Tracheal epithelial cell (primary cell): ENCODE results near the gene HYAL2. TPM values are rescaled to one million over a fixed set of nuclear protein-coding genes. Genes with fewer than 3 reads are reported as not detected.

Experiments
- total RNA-seq: library from RNA; depleted of rRNA; stranded (reverse); fragments of >200 nt; gene quantifications from 2 replicates; pipeline ENCODE4 v1.2.1, GENCODE V29; 2014

The HYAL2 gene, protein sequence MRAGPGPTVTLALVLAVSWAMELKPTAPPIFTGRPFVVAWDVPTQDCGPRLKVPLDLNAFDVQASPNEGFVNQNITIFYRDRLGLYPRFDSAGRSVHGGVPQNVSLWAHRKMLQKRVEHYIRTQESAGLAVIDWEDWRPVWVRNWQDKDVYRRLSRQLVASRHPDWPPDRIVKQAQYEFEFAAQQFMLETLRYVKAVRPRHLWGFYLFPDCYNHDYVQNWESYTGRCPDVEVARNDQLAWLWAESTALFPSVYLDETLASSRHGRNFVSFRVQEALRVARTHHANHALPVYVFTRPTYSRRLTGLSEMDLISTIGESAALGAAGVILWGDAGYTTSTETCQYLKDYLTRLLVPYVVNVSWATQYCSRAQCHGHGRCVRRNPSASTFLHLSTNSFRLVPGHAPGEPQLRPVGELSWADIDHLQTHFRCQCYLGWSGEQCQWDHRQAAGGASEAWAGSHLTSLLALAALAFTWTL
- total RNA-seq: 74.0 and 95.7 TPM in 2 replicates

DNA sequence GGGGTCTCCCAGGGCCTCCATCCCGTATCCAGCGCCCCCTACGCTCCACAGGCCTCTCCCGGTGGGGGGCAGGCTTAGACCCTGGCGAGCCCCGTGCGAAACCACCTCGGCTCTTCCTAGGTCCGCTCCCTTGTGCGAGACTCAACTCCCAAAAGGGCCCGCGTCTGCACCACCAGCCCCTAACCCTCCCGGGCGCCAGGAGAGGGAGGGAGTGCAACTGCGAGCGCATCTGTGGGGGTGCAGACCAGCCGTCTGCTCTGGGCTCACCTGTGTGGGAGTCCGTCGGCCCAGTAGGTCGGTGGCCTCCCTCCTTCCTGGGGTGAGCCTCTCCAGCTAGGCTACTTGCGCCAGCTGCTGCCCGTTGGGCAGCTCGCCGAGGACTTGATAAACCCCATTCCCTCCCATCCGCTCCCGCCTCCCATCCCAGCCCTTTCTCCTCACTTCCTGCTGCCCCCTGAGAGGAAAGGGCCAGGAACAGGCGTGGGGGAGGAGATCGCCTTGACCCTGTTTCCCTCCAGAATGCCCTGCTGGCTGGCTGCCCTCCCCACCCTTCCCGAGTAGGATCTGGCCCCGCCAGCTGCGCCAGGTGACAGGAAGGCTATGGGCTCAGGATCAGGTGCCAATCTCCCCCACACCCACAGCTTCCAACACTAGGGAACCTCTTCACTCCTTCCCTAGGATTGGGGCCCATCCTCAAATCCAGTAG, at the start of gene HYAL2:
HYAL2 (minus strand) TSS at position 360 of the 706 bp plus-strand sequence. CDS start 2,256 bp downstream, outside the sequence.

GRCh38 chr3:50358911-50359759, 36.6 kb upstream of the HYAL2 start, which contains the start of gene TMEM115:
Gene TMEM115 (minus strand): TSS chr3:50359521. CDS start chr3:50359063, 458 bp downstream.

DNA sequence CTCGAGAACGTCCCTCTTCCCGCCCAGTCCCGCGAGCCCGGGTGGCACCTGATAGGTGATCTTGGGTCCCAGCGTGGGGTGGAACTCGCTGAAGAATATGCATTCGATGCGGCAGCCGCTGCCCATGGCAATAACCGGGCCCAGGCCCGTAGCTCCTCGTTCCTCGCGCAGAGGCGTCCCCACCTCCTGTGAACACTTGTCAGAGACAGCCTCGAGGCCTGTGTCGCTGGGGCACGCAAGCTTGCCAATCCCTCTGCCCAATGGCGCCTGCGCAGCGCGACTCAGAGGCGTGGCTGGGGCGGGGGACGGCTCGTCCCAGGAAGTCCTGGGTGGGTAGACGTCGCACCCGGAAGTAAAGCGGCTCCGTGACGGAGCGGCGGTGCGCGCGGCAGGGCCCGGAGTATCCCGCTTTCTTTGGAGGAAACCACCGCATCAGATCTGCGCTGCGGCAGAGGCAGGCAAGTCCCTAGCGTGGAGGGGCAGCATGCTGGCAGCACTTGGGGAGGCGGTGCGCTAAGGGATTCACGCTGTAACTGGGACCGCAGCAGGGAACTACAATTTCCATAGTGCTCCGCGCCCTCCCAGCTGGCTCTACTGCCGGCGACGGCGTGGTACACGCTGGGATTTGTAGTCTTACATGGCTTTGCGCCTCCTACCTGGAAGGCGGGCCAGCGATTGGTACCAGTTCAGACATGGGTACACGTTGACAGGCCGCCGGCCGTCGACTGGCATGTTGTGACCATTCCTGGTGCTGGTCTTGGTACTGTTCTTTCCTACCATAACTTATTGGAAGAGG, 28.2 kb upstream of the HYAL2 start, which contains the start of the genes CYB561D2 and NPRL2:
CYB561D2 (plus strand) TSS at position 336 of the 796 bp plus-strand sequence. CDS start 572 bp downstream, outside the sequence.
NPRL2 (minus strand) TSS at position 249 of the 796 bp plus-strand sequence; CDS start at position 126, 123 bp downstream.

DNA sequence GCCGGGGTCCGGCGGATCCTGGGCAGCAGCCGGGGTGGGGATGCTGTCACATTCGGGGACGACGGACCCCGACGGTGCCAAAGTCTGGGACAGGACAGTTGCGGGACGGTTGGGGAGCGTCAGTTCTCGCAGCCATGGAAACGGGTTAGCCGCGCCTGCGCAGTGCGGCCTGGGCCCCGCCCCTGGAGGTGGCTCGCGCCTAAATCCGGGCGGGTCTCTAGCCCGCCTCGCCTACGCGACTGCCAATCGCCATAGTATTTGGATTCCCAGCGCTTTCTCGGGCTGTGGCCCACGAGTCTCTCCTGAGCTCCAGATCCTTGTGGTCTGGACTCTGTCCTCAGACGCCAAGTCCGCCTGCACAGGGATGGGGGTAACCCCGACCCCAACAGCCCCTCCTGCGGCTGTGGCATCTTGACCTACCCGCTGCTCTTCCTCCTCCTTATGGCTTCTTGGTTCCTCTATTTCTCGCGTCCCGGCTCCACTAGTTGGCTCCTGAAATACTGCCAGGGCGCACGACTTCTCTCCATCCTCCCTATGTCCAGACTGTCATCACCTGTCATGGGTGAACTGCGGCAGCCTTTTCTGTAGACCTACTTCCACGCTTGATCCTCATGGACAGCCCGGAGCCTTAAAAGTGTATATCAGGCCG, 23.2 kb upstream of the HYAL2 start, which contains the start of gene ZMYND10:
ZMYND10 (minus strand) TSS at position 147 of the 649 bp plus-strand sequence. CDS start 153 bp downstream, outside the sequence.

DNA sequence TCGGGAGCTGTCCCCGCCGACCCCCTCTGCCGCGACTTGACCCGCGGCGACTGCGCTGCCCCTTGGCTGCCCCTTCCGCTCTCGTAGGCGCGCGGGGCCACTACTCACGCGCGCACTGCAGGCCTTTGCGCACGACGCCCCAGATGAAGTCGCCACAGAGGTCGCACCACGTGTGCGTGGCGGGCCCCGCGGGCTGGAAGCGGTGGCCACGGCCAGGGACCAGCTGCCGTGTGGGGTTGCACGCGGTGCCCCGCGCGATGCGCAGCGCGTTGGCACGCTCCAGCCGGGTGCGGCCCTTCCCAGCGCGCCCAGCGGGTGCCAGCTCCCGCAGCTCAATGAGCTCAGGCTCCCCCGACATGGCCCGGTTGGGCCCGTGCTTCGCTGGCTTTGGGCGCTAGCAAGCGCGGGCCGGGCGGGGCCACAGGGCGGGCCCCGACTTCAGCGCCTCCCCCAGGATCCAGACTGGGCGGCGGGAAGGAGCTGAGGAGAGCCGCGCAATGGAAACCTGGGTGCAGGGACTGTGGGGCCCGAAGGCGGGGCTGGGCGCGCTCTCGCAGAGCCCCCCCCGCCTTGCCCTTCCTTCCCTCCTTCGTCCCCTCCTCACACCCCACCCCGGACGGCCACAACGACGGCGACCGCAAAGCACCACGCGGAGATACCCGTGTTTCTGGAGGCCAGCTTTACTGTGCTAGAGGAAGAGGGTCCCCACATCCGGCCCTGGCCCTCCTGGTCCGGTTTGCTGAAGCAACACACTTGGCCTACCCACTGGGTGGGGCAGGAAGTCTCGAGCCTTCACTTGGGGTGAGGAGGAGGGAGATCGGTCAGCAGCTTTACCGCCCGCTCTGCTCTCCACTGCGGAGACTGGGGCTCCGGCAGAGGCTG, 18.1 kb upstream of the HYAL2 start, which contains the start of gene RASSF1:
RASSF1 (minus strand) TSS at position 389 of the 882 bp plus-strand sequence; CDS start at position 358, 31 bp downstream.

GRCh38 chr3:50327943-50328691, 5.6 kb upstream of the HYAL2 start, which contains the start of gene TUSC2:
Gene TUSC2 (minus strand): TSS chr3:50328223. CDS start chr3:50328099, 124 bp downstream.

DNA sequence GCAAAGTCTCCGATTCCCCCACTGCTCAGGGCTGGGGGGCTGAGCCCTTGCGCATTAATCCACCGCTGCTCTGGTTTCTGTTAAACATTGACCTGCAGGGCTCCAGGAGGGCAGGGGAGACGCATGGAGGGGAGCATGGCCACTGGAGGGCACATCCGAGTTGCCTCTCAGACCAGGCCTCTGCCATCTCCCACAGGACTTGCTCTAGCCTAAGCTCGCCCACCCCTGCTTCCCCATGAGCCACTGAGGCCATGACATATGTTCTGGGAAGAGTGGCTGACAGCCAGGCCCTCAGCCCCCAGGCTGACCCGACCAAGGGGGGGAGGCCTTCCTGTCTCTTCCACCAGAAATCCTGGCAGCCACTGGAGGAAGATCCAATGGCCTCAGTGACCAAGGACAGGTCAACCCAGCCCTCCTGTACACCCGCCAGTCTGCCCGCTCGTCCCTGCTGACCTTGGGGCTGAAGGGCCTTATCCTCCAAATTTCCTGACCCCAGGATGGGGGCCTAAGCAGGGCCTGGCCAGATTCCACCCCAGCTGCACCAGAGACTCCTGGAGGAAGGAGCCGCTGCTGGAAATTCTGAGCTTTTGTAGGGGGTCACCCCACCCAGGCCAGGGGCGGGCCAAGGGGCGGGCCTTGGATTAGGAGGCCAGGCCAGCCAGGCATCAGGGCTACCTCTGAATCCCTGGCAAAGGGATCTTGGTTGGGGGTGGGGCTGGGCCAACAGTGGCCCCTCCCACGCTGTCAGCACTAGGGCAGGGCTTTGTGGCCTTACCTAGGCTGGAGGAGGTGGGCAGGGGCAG, 19.3 kb downstream of the HYAL2 start, which contains the start of gene HYAL1:
HYAL1 (minus strand) TSS at position 562 of the 803 bp plus-strand sequence. CDS start 618 bp downstream, outside the sequence.

DNA sequence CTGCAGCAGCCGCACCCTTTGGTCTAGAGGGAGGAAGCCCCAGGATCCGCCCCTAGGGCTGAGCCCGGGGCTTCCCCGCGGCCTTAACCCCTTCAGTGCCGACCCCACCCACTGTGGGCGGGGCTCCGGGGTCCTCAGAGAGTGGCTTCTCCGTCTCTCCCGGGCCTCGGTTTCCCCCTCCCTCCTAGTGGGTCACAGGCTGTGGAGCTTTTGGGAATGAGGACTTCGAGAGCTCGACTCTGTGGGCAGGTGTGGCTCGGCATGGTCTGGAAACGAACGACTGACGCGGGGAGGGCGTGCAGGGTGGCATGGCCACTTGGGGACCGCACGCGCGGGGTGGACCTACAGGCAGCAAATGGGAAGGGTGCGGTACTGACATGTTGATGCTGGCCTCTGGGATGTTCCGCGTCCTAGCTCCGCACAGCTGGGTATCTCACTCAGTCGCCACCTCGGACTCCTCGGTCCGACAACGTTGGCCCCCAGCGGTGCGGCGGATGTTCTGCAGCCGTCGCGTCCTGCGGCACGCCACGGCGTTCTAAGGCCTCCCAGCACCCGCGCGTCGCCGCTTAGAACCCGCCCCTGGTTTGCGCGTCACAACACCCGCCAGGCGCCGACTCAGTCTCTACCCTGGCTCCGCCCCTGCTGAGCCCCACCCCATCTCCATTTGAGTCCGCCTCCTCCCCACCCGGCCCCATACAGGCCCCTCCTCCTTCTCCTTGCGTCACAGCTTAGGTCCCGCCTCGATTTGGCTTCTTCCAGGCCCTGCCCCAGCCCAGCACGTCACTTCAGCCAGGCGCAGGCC, 23.5 kb downstream of the HYAL2 start, which contains the start of the genes HYAL3 and NAA80:
HYAL3 (minus strand) TSS at position 570 of the 802 bp plus-strand sequence. CDS start 3,803 bp downstream, outside the sequence.
NAA80 (minus strand) TSS at position 570 of the 802 bp plus-strand sequence. CDS start 1,942 bp downstream, outside the sequence.

GRCh38 chr3:50292159-50293078, 30.1 kb downstream of the HYAL2 start, which contains the start of gene IFRD2:
Gene IFRD2 (minus strand): TSS chr3:50292429. CDS start chr3:50292274, 155 bp downstream.

GRCh38 chr3:50278880-50279224, 43.7 kb downstream of the HYAL2 start, which contains the start of gene LSMEM2:
Gene LSMEM2 (plus strand): TSS chr3:50279087. CDS start chr3:50279114, 27 bp downstream.

DNA sequence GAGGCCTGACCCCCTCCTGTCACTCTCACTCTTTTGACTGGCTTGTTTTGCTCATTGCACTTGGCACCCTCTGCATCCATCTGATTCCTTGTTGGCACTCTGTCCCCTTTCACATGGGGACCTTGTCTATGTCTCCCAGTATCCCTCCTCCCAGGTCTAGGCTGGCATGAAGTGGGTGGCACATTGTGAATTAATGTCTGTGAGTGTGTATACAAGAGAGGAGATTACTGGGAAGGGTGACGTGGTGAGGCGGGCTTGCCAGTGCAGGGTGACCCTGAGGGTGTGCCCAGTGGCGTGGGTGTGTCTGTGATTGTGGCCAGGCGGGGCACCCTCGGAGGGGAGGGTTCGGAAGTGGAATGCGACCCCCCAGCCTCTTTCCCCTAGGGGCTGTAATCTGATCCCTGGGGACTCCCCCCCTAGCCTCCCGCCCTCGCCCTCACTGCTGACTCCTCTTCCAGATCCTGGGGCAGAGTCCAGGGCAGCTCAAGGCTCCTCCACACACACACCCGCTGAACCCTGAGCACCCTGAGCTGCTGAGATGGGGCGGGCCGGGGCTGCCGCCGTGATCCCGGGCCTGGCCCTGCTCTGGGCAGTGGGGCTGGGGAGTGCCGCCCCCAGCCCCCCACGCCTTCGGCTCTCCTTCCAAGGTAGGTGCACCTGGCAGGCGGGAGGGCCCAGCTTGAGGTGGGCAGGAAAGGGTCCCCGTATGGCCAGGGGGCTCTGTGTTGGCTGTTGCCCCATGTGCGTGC, 53.7 kb downstream of the HYAL2 start, which contains the start of gene SEMA3B:
SEMA3B (plus strand) TSS at position 445 of the 749 bp plus-strand sequence; CDS start at position 539, 94 bp downstream.

